Measurements from ENCODE around the gene SP100.

SP100 gene

DNA sequence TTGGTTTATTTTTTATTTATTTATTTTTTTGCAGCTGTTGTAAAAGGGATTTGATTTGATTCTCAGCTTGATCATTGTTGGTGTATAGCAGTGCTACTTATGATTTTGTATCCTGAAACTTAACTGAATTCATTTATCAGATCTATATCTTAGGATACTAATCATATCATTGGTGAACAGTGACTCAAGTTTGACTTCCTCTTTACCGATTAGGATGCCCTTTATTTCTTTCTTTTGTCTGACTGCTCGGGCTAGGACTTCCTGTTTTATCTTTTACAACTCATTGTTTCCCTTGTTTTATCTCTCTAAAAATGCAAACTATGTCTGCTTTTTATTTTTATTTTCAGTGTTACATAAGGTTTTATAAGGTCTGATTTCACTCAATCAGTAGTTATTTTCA is 23.6 kb downstream of the SP100 start:
- no peak overlapping the region for H3K9ac ChIP-seq (ENCODE audit: low read length)
- H3K27me3 ChIP-seq (ENCODE audit: control insufficient read depth, insufficient read depth, low read length) = no peaks in the 10 kb centered on the region
- H3K9me3 ChIP-seq (ENCODE audit: control insufficient read depth, insufficient read depth, low read depth, low read length) = peaks cover 4% of the 10 kb centered on the region
- H3K27ac ChIP-seq (ENCODE audit: low read depth, low read length) = no peak overlapping the region
- no peaks in the 10 kb centered on the region for H3K4me1 ChIP-seq (ENCODE audit: control insufficient read depth, insufficient read depth, low read length)
- H3K4me3 ChIP-seq (ENCODE audit: low read depth, low read length) = no peak overlapping the region
- H3K36me3 ChIP-seq (ENCODE audit: control insufficient read depth, insufficient read depth, low read length) = no peaks in the 10 kb centered on the region

DNA sequence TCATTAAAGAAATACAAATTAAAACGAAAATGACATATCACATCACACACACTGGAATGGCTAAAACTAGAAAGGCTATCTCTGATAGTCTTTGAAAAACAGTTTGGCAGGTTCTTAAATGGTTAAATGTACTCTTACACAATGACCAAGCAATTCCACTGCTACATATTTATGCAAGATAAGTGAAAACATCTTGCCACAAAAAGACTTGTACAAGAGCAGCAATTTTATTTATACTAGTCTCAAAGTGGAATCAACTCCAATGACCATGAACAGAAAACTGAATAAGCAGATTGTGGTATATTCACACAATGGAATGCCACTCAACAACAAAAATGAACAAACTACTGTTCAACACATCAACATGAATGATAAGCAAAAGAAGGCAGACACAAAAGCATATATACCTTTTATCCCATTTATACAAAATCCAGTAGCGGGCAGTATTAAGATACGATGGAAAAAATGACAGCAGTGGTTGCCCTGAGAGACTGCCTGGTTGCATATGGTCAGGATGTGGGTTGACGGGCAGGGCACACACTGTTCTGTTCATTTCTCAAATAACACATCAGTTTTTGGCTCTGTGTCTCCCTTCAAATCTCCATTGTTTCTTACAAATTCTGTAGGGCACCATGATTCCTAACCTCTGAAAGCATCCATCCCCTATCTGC is 25.4 kb downstream of the SP100 start:
- no peak overlapping the region for H3K9ac ChIP-seq (ENCODE audit: low read length)
- no peaks in the 10 kb centered on the region for H3K4me1 ChIP-seq (ENCODE audit: control insufficient read depth, insufficient read depth, low read length)
- no peaks in the 10 kb centered on the region for H3K36me3 ChIP-seq (ENCODE audit: control insufficient read depth, insufficient read depth, low read length)
- no peak overlapping the region for H3K27ac ChIP-seq (ENCODE audit: low read depth, low read length)
- H3K4me3 ChIP-seq (ENCODE audit: low read depth, low read length) = no peak overlapping the region
- no peaks in the 10 kb centered on the region for H3K27me3 ChIP-seq (ENCODE audit: control insufficient read depth, insufficient read depth, low read length)
- peaks cover under 1% of the 10 kb centered on the region; the same call in 1 of the 2 replicates for H3K9me3 ChIP-seq (ENCODE audit: control insufficient read depth, insufficient read depth, low read depth, low read length)

DNA sequence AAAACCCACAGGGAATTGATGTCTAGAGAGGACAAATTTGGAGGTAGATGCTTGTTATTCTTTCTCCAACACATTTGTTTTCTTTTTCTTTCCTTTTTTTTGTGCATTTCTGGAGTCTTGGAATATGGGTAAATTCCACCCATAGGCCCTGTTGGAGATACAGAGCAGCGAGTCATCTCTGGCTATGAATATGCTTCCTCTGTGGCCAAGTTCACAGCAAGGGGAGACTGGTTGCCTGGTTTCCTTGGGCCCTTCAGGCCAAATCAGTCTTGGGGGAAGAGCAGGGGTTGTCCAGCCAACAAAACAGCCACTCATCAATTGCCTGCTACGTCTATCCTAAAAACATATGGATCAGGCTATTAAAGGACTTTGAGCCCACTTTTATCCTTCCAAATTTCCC is 27.5 kb downstream of the SP100 start:
- Histone ChIP-seq H3K4me1 (ENCODE audit: control insufficient read depth, insufficient read depth, low read length) (no peaks in the 10 kb centered on the region), H3K4me3 (ENCODE audit: low read depth, low read length) (no peak overlapping the region), H3K36me3 (ENCODE audit: control insufficient read depth, insufficient read depth, low read length) (no peaks in the 10 kb centered on the region), H3K27me3 (ENCODE audit: control insufficient read depth, insufficient read depth, low read length) (no peaks in the 10 kb centered on the region), H3K9me3 (ENCODE audit: control insufficient read depth, insufficient read depth, low read depth, low read length) (no peaks in the 10 kb centered on the region), H3K9ac (ENCODE audit: low read length) (no peak overlapping the region), H3K27ac (ENCODE audit: low read depth, low read length) (no peak overlapping the region)

DNA sequence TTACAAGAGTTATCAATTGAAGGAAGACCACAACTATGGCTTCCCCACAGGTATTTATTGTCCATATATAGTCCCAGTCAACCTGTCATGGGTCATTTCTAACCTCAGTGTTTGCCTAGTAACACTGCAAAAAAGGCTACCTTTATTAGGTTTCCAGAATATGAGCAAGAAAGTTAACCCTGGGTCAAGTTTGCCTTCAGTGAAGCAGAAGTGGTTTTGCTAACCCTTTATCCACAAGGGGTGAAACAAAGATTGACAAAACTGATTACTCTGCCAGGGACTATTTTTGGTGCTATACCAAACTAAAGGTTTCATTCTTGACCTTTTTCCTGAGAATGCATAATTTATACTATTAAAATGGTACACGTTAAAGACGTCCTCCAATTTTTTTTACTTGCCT is 28.8 kb downstream of the SP100 start:
- Histone ChIP-seq H3K9ac (ENCODE audit: low read length) (no peak overlapping the region), H3K27me3 (ENCODE audit: control insufficient read depth, insufficient read depth, low read length) (no peaks in the 10 kb centered on the region), H3K4me1 (ENCODE audit: control insufficient read depth, insufficient read depth, low read length) (no peaks in the 10 kb centered on the region), H3K9me3 (ENCODE audit: control insufficient read depth, insufficient read depth, low read depth, low read length) (no peaks in the 10 kb centered on the region), H3K36me3 (ENCODE audit: control insufficient read depth, insufficient read depth, low read length) (no peaks in the 10 kb centered on the region), H3K4me3 (ENCODE audit: low read depth, low read length) (no peak overlapping the region), H3K27ac (ENCODE audit: low read depth, low read length) (no peak overlapping the region)

DNA sequence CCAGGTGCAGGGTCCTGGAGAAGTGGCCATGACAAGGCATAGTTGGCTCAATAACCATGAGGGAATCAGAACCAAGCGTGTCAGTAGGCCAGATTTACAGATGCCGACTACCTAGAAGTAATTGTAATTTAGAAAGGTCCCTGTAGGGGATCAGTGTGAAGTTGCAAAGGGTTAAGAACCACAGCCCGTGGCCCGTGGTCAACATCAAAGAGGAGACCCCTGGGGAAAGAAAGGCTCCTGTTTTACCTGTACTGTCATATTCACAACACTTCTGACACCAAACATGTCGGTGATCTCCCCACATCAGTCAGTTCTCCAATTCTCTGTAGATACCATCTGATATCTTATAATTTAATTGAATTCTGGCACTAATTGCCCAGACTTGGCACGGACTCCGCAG is 31.0 kb downstream of the SP100 start:
- H3K36me3 ChIP-seq (ENCODE audit: control insufficient read depth, insufficient read depth, low read length) = no peaks in the 10 kb centered on the region
- H3K9ac ChIP-seq (ENCODE audit: low read length) = no peak overlapping the region
- H3K27ac ChIP-seq (ENCODE audit: low read depth, low read length) = no peak overlapping the region
- H3K4me1 ChIP-seq (ENCODE audit: control insufficient read depth, insufficient read depth, low read length) = no peaks in the 10 kb centered on the region
- H3K27me3 ChIP-seq (ENCODE audit: control insufficient read depth, insufficient read depth, low read length) = no peaks in the 10 kb centered on the region
- no peak overlapping the region for H3K4me3 ChIP-seq (ENCODE audit: low read depth, low read length)
- H3K9me3 ChIP-seq (ENCODE audit: control insufficient read depth, insufficient read depth, low read depth, low read length) = no peaks in the 10 kb centered on the region

DNA sequence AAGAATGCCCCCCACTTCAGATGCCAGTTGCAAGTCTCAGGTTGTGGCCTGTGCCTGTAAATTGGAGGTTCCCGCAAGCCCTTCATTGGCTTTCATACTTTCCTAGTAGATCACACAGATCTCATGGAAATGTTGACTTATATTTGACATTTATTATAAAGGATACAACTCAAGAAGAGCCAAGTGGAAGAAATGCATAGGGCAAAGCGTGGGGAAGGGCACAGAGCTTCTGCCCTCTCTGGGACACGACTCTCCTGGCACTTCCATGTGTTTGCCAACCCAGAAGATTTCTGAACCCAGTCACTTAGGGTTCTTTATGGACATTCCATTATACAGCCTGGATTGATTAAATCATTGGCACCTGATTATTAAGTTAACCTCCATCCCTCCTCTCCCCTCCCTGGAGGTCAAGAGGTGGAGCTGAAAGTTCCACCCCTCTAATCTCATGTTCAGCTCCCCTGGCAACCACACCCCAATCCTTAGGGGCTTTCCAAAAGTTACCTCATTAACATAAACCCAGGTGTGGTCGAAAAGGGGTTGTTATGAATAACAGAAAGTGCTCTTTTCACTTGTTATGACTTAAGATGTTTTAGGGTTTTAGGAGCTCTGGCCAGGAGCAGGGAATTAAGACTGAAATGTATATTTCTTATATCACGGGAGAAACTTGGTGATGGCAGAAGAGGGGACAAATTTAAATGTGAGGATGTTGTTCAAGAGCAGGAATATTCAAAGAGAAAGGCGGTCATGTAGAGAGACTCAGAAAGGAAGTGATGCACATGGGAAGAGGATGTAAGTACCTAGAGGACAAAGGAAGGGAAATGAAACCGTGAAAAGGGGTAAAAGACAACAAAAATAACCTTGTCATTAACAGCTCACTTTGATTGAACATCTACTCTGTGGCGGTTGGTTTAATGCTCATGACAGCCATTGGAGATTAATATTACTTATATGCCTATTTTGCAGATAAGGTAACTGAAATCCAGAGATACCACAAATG is 31.8 kb downstream of the SP100 start:
- no peak overlapping the region for H3K27ac ChIP-seq (ENCODE audit: low read depth, low read length)
- H3K4me1 ChIP-seq (ENCODE audit: control insufficient read depth, insufficient read depth, low read length) = no peaks in the 10 kb centered on the region
- H3K36me3 ChIP-seq (ENCODE audit: control insufficient read depth, insufficient read depth, low read length) = no peaks in the 10 kb centered on the region

DNA sequence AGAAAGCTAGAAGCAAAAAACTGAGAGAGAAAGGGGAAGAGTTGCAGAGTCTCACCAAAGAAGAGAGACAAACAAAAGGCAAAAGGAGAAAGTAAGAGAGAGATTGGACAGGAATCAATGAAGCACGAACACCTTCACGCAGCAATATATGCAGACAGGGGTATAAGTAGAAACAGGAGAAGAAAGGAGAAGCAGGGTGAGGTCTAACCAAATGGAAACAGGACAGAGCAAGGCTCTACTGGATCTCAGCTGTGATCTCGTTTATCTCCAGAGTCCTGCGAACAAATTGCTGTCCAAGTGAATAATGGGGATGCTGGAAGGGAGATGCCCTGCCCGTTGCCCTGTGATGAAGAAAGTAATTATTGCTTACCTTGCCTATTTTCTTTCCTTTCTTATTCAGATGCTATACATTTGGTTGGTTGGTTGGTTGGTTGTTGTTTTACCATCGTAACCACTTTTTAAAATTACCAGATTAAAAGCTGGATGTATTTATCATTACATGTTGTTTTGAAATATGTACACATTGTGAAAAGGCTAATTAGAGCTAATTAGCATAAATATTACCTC is 34.0 kb downstream of the SP100 start:
- no peaks in the 10 kb centered on the region for H3K9me3 ChIP-seq (ENCODE audit: control insufficient read depth, insufficient read depth, low read depth, low read length)
- no peaks in the 10 kb centered on the region for H3K4me1 ChIP-seq (ENCODE audit: control insufficient read depth, insufficient read depth, low read length)
- H3K36me3 ChIP-seq (ENCODE audit: control insufficient read depth, insufficient read depth, low read length) = no peaks in the 10 kb centered on the region
- H3K27ac ChIP-seq (ENCODE audit: low read depth, low read length) = no peak overlapping the region
- H3K4me3 ChIP-seq (ENCODE audit: low read depth, low read length) = no peak overlapping the region
- no peaks in the 10 kb centered on the region for H3K27me3 ChIP-seq (ENCODE audit: control insufficient read depth, insufficient read depth, low read length)
- H3K9ac ChIP-seq (ENCODE audit: low read length) = no peak overlapping the region

More for the DNA sequence above, 31.8 kb downstream of the SP100 start:
- Histone ChIP-seq H3K9ac (ENCODE audit: low read length) (no peak overlapping the region), H3K4me3 (ENCODE audit: low read depth, low read length) (no peak overlapping the region), H3K27me3 (ENCODE audit: control insufficient read depth, insufficient read depth, low read length) (no peaks in the 10 kb centered on the region), H3K9me3 (ENCODE audit: control insufficient read depth, insufficient read depth, low read depth, low read length) (no peaks in the 10 kb centered on the region)

DNA sequence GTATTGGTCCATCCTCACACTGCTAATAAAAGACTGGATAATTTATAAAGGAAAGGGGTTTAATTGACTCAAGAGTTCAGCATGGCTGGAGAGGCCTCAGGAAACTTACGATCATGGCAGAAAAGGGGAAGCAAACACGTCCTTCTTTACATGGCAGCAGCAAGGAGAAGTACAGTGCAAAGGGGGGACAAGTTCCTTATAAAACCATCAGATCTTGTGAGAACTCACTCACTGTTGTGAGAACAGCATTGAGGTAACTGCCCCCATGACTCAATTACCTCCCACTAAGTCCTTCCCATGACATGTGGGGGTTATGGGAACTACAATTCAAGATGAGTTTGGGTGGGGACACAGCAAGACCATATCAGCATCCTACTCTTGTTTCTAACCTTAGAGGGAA is 37.0 kb downstream of the SP100 start:
- Histone ChIP-seq H3K36me3 (ENCODE audit: control insufficient read depth, insufficient read depth, low read length) (no peaks in the 10 kb centered on the region), H3K9ac (ENCODE audit: low read length) (no peak overlapping the region), H3K4me1 (ENCODE audit: control insufficient read depth, insufficient read depth, low read length) (peaks cover 11% of the 10 kb centered on the region), H3K9me3 (ENCODE audit: control insufficient read depth, insufficient read depth, low read depth, low read length) (no peaks in the 10 kb centered on the region), H3K27me3 (ENCODE audit: control insufficient read depth, insufficient read depth, low read length) (no peaks in the 10 kb centered on the region), H3K27ac (ENCODE audit: low read depth, low read length) (no peak overlapping the region), H3K4me3 (ENCODE audit: low read depth, low read length) (no peak overlapping the region)

DNA sequence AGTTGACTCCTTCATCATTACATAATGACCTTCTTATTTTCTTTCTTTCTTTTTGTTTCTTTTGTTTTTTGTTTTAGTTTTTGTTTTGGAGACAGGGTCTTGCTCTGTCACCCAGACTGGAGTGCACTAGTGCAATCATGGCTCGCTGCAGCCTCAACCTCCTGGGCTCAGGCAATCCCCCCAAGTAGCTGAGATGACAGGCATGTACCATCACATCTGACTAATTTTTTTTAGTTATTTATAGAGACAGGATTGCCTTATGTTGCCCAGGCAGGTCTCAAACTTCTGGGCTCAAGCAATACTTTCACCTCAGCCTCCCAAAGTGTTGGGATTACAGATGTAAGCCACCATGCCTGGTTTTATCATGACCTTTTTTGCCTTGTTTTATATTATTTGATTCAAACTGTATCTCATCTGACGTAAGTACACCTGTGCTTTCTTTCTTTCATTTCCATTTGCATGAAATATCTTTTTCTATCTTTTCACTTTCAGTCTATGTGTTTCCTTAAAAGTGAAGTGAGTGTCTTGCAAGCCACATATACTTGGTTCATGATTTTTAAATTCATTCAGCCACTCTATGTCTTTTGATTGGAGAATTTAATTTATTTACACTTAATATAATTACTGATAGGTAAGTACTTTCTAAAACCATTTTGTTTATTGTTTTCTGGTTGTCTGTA is 39.1 kb downstream of the SP100 start:
- Histone ChIP-seq H3K27ac (ENCODE audit: low read depth, low read length) (no peak overlapping the region), H3K36me3 (ENCODE audit: control insufficient read depth, insufficient read depth, low read length) (no peaks in the 10 kb centered on the region), H3K9me3 (ENCODE audit: control insufficient read depth, insufficient read depth, low read depth, low read length) (no peaks in the 10 kb centered on the region)

DNA sequence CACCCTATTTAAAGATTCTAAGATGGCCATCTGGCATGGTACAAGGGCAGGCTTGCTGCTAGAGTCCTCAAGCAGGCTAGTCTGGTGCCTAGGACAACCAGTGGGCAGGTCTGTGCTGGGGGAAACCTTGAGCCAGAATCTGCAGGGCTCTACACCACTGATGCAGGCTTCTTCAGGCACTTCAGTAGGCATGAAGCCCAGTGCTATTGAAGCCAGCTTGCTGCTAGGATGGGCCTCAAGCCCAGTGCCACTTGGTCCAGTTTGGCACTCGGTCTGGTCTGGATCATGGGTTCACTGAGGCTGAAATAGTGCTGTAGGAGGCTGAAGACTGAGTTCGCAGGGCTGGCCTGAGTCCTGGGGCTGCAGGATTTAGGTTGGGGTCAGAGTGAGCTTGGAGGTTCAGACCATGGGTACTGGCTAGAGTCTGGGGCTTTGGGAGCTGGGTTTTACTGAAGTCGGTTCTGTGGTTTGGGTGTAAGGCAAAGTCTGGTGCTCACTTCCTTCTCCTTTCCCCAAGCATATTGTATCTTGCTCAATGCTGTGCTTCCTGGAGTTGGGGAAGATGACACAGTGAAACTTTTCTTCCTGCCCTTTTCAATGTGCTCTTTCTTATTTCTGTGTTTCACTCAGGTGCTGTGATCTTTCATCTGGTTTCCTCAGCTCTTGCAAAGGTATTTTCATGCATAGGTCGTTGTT is 41.2 kb downstream of the SP100 start:
- no peak overlapping the region for H3K9ac ChIP-seq (ENCODE audit: low read length)
- H3K4me1 ChIP-seq (ENCODE audit: control insufficient read depth, insufficient read depth, low read length) = peaks cover 11% of the 10 kb centered on the region
- no peak overlapping the region for H3K27ac ChIP-seq (ENCODE audit: low read depth, low read length)
- H3K9me3 ChIP-seq (ENCODE audit: control insufficient read depth, insufficient read depth, low read depth, low read length) = no peaks in the 10 kb centered on the region
- H3K27me3 ChIP-seq (ENCODE audit: control insufficient read depth, insufficient read depth, low read length) = no peaks in the 10 kb centered on the region
- no peaks in the 10 kb centered on the region for H3K36me3 ChIP-seq (ENCODE audit: control insufficient read depth, insufficient read depth, low read length)
- H3K4me3 ChIP-seq (ENCODE audit: low read depth, low read length) = no peak overlapping the region

More for the DNA sequence above, 39.1 kb downstream of the SP100 start:
- Histone ChIP-seq H3K4me3 (ENCODE audit: low read depth, low read length) (no peak overlapping the region), H3K9ac (ENCODE audit: low read length) (no peak overlapping the region), H3K27me3 (ENCODE audit: control insufficient read depth, insufficient read depth, low read length) (no peaks in the 10 kb centered on the region), H3K4me1 (ENCODE audit: control insufficient read depth, insufficient read depth, low read length) (peaks cover 11% of the 10 kb centered on the region)

Measured in HUES6 (cell line).